Endodermal cell (in vitro differentiated cells): Measurements from ENCODE around the gene CPE. TPM values are rescaled to one million over a fixed set of nuclear protein-coding genes. Genes with fewer than 3 reads are reported as not detected.

Experiments
- DNase-seq: peaks from one replicate; pipeline ENCODE4 v3.0.0-alpha.2; 2017
- H3K27ac ChIP-seq: 2 replicates; pipeline ENCODE4 v1.5.1; 2013; ENCODE audit warnings: mild to moderate bottlenecking, low read depth, low read length, moderate library complexity
- H3K27me3 ChIP-seq: 2 replicates; pipeline ENCODE4 v1.6.1; 2013; ENCODE audit warnings: mild to moderate bottlenecking, low read length, moderate library complexity; ENCODE audit not compliant: insufficient read depth, control insufficient read depth, poor library complexity, severe bottlenecking
- H3K36me3 ChIP-seq: 2 replicates; pipeline ENCODE4 v1.7.0; 2013; ENCODE audit warnings: mild to moderate bottlenecking, low read length, moderate library complexity; ENCODE audit not compliant: control insufficient read depth, insufficient read depth
- H3K4me1 ChIP-seq: one replicate; pipeline ENCODE4 v1.7.0; 2013; ENCODE audit warnings: low read length; ENCODE audit not compliant: control insufficient read depth, insufficient read depth
- H3K4me3 ChIP-seq: 2 replicates; pipeline ENCODE4 v1.5.1; 2013; ENCODE audit warnings: mild to moderate bottlenecking, low read length, moderate library complexity
- H3K9ac ChIP-seq: 2 replicates; pipeline ENCODE4 v1.6.1; 2013; ENCODE audit warnings: mild to moderate bottlenecking, low read length, moderate library complexity; ENCODE audit not compliant: poor library complexity, severe bottlenecking; ENCODE audit errors: extremely low read depth
- H3K9me3 ChIP-seq: 2 replicates; pipeline ENCODE4 v1.6.1; 2013; ENCODE audit warnings: mild to moderate bottlenecking, low read length, moderate library complexity; ENCODE audit not compliant: control insufficient read depth
- H3K27ac Mint-ChIP-seq: 2 replicates; pipeline ENCODE4 v1.8.0; 2020; ENCODE audit warnings: mixed read lengths
- H3K27me3 Mint-ChIP-seq: 2 replicates; pipeline ENCODE4 v1.8.0; 2021; ENCODE audit warnings: mild to moderate bottlenecking, mixed read lengths; ENCODE audit not compliant: insufficient read depth
- H3K36me3 Mint-ChIP-seq: 2 replicates; pipeline ENCODE4 v1.8.0; 2020; ENCODE audit warnings: low read depth, mixed read lengths
- H3K4me1 Mint-ChIP-seq: 2 replicates; pipeline ENCODE4 v1.8.0; 2020; ENCODE audit warnings: mixed read lengths
- H3K4me3 Mint-ChIP-seq: 2 replicates; pipeline ENCODE4 v1.8.0; 2020; ENCODE audit warnings: mild to moderate bottlenecking, moderate library complexity, mixed read lengths
- H3K9me3 Mint-ChIP-seq: 2 replicates; pipeline ENCODE4 v1.8.0; 2020; ENCODE audit warnings: mild to moderate bottlenecking, mixed read lengths
- CTCF ChIP-seq: fragments of 200-600 bp; sonication (generic); conservative IDR thresholded peaks from 2 replicates; pipeline ENCODE4 v1.5.0; 2021; ENCODE audit warnings: antibody characterized with exemption, mild to moderate bottlenecking
- WGBS, 2 experiments: methylation state at CpG; one replicate each; pipeline versions ENCODE4 v1.1.5 to v1.1.7; 2013; ENCODE audit warnings: missing lambda C conversion rate in 2 of 2, mixed read lengths in 1 of 2; ENCODE audit not compliant: insufficient coverage in 1 of 2, insufficient read length in 1 of 2; 5-methylcytosine and 5-hydroxymethylcytosine counted together
- total RNA-seq, 2 donors: library from RNA; stranded (reverse); fragmentation: NEBNext Ultra II Directional in 1 of 2; extraction: Animal tissue kit (Norgen Biotek cat#: 25700) in 1 of 2; gene quantifications; 2 replicates in 1 of 2; 3 replicates in 1 of 2; pipeline ENCODE4 v1.2.1, GENCODE V29; 2021

CPE gene
- total RNA-seq, 2 donors from 2014 or later: 237 to 298 TPM

GRCh38 chr4:165359506-165359905 is 19.3 kb upstream of the CPE start:
- H3K9me3 ChIP-seq: no peaks in the 10 kb centered on the region
- no peak overlapping the region for H3K27ac ChIP-seq
- H3K4me1 Mint-ChIP-seq: peaks cover 16% of the 10 kb centered on the region

GRCh38 chr4:165360041-165360695 is 18.6 kb upstream of the CPE start:
- no peak for DNase-seq
- no peaks in the 10 kb centered on the region for H3K27me3 ChIP-seq
- no peaks in the 10 kb centered on the region for H3K36me3 Mint-ChIP-seq
- no peaks in the 10 kb centered on the region for H3K36me3 ChIP-seq
- no peak overlapping the region for H3K4me3 ChIP-seq
- no peaks in the 10 kb centered on the region for H3K9me3 ChIP-seq
- H3K9ac ChIP-seq: no peak overlapping the region
- H3K4me1 ChIP-seq: no peaks in the 10 kb centered on the region
- no peak for TF ChIP-seq CTCF
- 81 to 82% methylated on average over 3 to 6 of the region's 6 CpGs for WGBS, 2 experiments
- no peak overlapping the region for H3K4me3 Mint-ChIP-seq
- no peaks in the 10 kb centered on the region for H3K9me3 Mint-ChIP-seq
- peaks cover 16% of the 10 kb centered on the region for H3K4me1 Mint-ChIP-seq
- H3K27ac ChIP-seq: no peak overlapping the region
- no peak overlapping the region for H3K27ac Mint-ChIP-seq
- no peaks in the 10 kb centered on the region for H3K27me3 Mint-ChIP-seq

More at GRCh38 chr4:165359506-165359905, 19.3 kb upstream of the CPE start:
- Mint-ChIP-seq H3K27me3 (no peaks in the 10 kb centered on the region), H3K4me3 (no peak overlapping the region), H3K27ac (no peak overlapping the region), H3K36me3 (no peaks in the 10 kb centered on the region), H3K9me3 (no peaks in the 10 kb centered on the region)
- H3K36me3 ChIP-seq: no peaks in the 10 kb centered on the region
- H3K9ac ChIP-seq: no peak overlapping the region
- no peak for TF ChIP-seq CTCF
- no peak for DNase-seq
- H3K4me3 ChIP-seq: no peak overlapping the region
- H3K27me3 ChIP-seq: no peaks in the 10 kb centered on the region
- WGBS, 2 experiments: 91% methylated on average over 2 of the region's 2 CpGs; no CpG with 5 or more reads in 1 of the 2 experiments
- no peaks in the 10 kb centered on the region for H3K4me1 ChIP-seq

- Mint-ChIP-seq H3K27me3 (no peaks in the 10 kb centered on the region), H3K36me3 (no peaks in the 10 kb centered on the region), H3K9me3 (no peaks in the 10 kb centered on the region), H3K27ac (no peak overlapping the region), H3K4me1 (peaks cover 12% of the 10 kb centered on the region), H3K4me3 (no peak overlapping the region)
- Histone ChIP-seq H3K4me1 (no peaks in the 10 kb centered on the region), H3K27me3 (no peaks in the 10 kb centered on the region), H3K9ac (no peak overlapping the region), H3K4me3 (no peak overlapping the region), H3K27ac (no peak overlapping the region), H3K36me3 (no peaks in the 10 kb centered on the region), H3K9me3 (no peaks in the 10 kb centered on the region)
- DNase-seq: no peak
- 95% methylated on average over 7 of the region's 7 CpGs for WGBS, 2 experiments
- TF ChIP-seq CTCF: no peak
These were observed 17.7 kb upstream of the CPE start for GRCh38 chr4:165360985-165361670.
